HG03439 (cell line): ENCODE measurements around the gene AMBP.

ENCODE experiments used
- ATAC-seq: cut with Tn5 transposase; IDR thresholded peaks from one replicate; pipeline ENCODE4 v1.9.1; 2021; ENCODE audit warnings: mild to moderate bottlenecking, moderate library complexity; ENCODE audit not compliant: unreplicated experiment

The AMBP gene

DNA sequence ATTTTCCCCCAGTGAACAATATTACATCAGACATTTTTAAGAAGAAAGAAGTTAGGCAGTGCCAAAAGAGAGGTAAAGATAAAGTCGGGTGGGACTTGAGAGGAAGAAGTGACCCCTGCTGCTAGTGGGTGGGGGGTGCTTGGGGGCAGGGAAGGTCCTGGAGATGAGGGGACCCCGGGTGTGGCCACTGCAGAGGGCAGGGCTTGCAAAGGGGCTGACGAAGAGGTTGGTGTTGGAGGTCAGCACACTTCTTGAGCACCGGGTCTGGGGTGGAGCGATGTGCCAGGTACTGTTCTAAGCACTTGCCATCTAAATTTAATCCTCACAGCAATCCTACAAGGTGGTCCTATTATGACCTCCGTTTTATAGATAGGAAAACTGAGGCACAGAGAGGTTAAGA, 62.0 kb downstream of the AMBP start:
- ATAC-seq = no peak

GRCh38 chr9:114015607-114016006, 62.5 kb downstream of the AMBP start:
- ATAC-seq = no peak

- ATAC-seq = no peak
Measured at GRCh38 chr9:114014044-114014443, 64.1 kb downstream of the AMBP start.

- no peak for ATAC-seq
Measured at GRCh38 chr9:114012126-114012525, 66.0 kb downstream of the AMBP start.

DNA sequence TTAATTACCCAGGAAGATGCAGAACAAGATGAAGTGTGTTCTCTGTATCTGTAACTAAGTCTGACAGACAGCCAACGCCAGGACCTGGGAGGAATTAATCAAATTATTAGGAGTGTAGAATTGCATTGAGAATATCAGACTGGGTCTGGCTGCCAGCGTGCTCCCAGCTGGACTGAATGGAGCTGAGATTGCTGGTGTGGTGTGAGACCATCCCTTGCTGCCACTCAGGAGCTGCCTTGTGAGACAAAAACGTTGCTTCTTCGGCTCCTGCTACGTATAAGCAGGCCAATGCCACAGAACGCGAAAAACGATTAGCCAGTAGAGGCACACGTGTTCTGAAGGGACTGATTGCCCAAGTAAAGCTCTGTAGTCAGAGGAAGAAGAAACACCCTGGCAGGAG, 66.8 kb downstream of the AMBP start:
- ATAC-seq = no peak
